ENCODE data around the gene YLPM1.
"Not testable (repeated sequence)": the region's sequence is repeated elsewhere in the genome, so short reads cannot be mapped to it uniquely, and the experiment has no call there.

Gene YLPM1

GRCh38 chr14:74762917-74763802 lies at the start of gene YLPM1:
Gene YLPM1 (plus strand): TSS chr14:74763316. CDS start chr14:74763490, 174 bp downstream.
- DNase-seq = peak; percentile 88 to 95

GRCh38 chr14:74713395-74713735 lies 49.8 kb upstream of the YLPM1 start:
- no peak for DNase-seq

GRCh38 chr14:74720526-74720925 lies 42.6 kb upstream of the YLPM1 start:
- no peak for DNase-seq

- DNase-seq = no peak
These were observed 40.0 kb upstream of the YLPM1 start for GRCh38 chr14:74723134-74723533.

- no peak for DNase-seq
These were observed 30.7 kb upstream of the YLPM1 start for GRCh38 chr14:74732387-74732786.

- DNase-seq = peak in 1 of 2 experiments; percentile 5
These were observed 29.9 kb upstream of the YLPM1 start for GRCh38 chr14:74733221-74733620.

- no peak for DNase-seq
These were observed 28.0 kb upstream of the YLPM1 start for GRCh38 chr14:74735125-74735524.

- no peak for DNase-seq
These were observed 25.3 kb upstream of the YLPM1 start for GRCh38 chr14:74737753-74738325.

- no peak for DNase-seq
These were observed 23.7 kb upstream of the YLPM1 start for GRCh38 chr14:74739293-74740030.

GRCh38 chr14:74747237-74747636 lies 15.9 kb upstream of the YLPM1 start:
- DNase-seq = no peak

GRCh38 chr14:74754157-74754556 lies 9.0 kb upstream of the YLPM1 start:
- no peak for DNase-seq

GRCh38 chr14:74754899-74755298 lies 8.2 kb upstream of the YLPM1 start:
- no peak for DNase-seq

- DNase-seq = no peak
These were observed 6.8 kb upstream of the YLPM1 start for GRCh38 chr14:74756326-74756725.

- not testable (repeated sequence) for DNase-seq
These were observed 4.6 kb upstream of the YLPM1 start for GRCh38 chr14:74758505-74758904.

GRCh38 chr14:74763803-74764531 lies 851 bp downstream of the YLPM1 start:
- no peak for DNase-seq

- no peak for DNase-seq
These were observed 2.6 kb downstream of the YLPM1 start for GRCh38 chr14:74765721-74766120.

GRCh38 chr14:74771399-74771798 lies 8.3 kb downstream of the YLPM1 start:
- no peak for DNase-seq

- DNase-seq = no peak
These were observed 21.5 kb downstream of the YLPM1 start for GRCh38 chr14:74784634-74785033.

- no peak for DNase-seq
These were observed 22.0 kb downstream of the YLPM1 start for GRCh38 chr14:74785056-74785613.

GRCh38 chr14:74786796-74787315 lies 23.7 kb downstream of the YLPM1 start:
- no peak for DNase-seq

- DNase-seq = no peak
These were observed 29.3 kb downstream of the YLPM1 start for GRCh38 chr14:74792249-74793039.
